ENCODE data around the gene EP400. TPM values are rescaled to one million over a fixed set of nuclear protein-coding genes. Genes with fewer than 3 reads are reported as not detected.
"Not testable (repeated sequence)": the region's sequence is repeated elsewhere in the genome, so short reads cannot be mapped to it uniquely, and the experiment has no call there.

EP400 gene
- total RNA-seq, 1 experiment from 2014 or later: 9.7 TPM

GRCh38 chr12:132084621-132085290 lies 135.0 kb downstream of the EP400 start:
- H3K4me1 ChIP-seq (replicated peaks): peaks cover 9% of the 10 kb centered on the region
- H3K9me3 ChIP-seq (replicated peaks): no peaks in the 10 kb centered on the region
- no peaks in the 10 kb centered on the region for H3K27me3 ChIP-seq (replicated peaks)
- peaks cover 5% of the 10 kb centered on the region for H3K36me3 ChIP-seq
- H3K27ac ChIP-seq: peak overlapping the region; percentile 82; the same call in 1 of the 2 replicates
- DNase-seq (ENCODE audit: low read depth in 1 of 2, low spot score in 2 of 2): peak in 1 of 2 experiments; percentile 21
- H3K4me3 ChIP-seq: peak overlapping the region; percentile 100

DNA sequence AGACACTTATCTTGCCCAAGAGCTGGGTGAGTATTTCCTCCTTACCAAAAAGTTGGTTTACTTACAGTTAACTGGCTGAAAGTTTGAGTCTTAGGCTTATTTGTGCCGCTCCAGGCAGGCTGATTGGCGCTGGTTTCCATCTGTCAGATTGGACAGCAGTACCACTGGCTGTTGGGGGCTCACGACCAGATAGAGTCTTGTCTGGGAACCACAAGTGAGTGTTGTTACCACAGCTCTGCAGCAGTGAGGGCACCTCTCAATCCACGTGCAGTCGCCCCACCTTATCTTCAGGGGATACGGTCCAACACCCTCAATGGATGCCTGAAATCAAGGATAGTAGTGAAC lies 135.5 kb downstream of the EP400 start:
- Histone ChIP-seq H3K27ac (no peak overlapping the region), H3K4me3 (peak overlapping the region; percentile 100), H3K4me1 (replicated peaks) (peaks cover 9% of the 10 kb centered on the region), H3K27me3 (replicated peaks) (no peaks in the 10 kb centered on the region), H3K36me3 (peaks cover 5% of the 10 kb centered on the region), H3K9me3 (replicated peaks) (no peaks in the 10 kb centered on the region; the same call in 1 of the 2 replicates)
- DNase-seq (ENCODE audit: low read depth in 1 of 2, low spot score in 2 of 2): no peak

- peaks cover 4% of the 10 kb centered on the region; the same call in 1 of the 2 replicates for H3K4me1 ChIP-seq (replicated peaks)
- H3K9me3 ChIP-seq (replicated peaks): no peaks in the 10 kb centered on the region; the same call in 1 of the 2 replicates
- no peaks in the 10 kb centered on the region for H3K27me3 ChIP-seq (replicated peaks)
- no peak overlapping the region for H3K27ac ChIP-seq
- no peak for DNase-seq (ENCODE audit: low read depth in 1 of 2, low spot score in 2 of 2)
- peaks cover 8% of the 10 kb centered on the region; the same call in 1 of the 2 replicates for H3K36me3 ChIP-seq
- H3K4me3 ChIP-seq: no peak overlapping the region
Measured at GRCh38 chr12:132089407-132089910, 139.7 kb downstream of the EP400 start.

DNA sequence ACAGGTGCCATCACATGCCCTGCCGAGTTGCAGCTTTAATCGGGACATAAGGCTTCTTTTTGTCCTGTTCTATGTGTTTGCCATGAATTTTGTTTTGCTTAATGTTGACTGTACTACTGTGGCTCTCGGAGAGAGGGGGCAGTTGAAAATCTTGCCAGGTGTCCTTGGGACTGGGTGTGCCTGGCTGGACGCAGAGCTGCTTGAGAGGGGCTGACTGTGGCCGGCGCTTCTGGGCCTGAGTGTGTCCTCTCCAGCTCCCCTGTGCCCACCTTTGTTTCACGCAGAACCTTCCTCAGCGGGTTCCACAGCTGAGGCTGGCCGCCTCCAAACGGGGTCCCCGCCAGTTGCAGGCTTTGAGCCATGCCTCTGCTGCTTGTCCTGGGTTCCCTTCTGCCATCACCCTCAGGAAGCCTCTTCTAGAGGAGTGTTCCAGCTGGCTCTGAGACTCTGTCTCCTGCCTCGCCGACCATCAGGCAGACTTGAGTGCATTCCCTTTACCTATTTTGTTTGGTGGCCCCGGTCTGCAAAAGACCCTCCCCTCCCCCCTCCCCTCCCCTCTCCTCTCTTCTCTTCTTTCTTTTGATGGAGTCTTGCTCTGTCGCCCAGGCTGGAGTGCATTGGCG lies 144.6 kb downstream of the EP400 start:
- DNase-seq (ENCODE audit: low read depth in 1 of 2, low spot score in 2 of 2): no peak
- H3K36me3 ChIP-seq: 0 out of 2 replicates have a peak, but pooled peaks cover 8% of the 10 kb centered on the region
- no peak overlapping the region for H3K27ac ChIP-seq

DNA sequence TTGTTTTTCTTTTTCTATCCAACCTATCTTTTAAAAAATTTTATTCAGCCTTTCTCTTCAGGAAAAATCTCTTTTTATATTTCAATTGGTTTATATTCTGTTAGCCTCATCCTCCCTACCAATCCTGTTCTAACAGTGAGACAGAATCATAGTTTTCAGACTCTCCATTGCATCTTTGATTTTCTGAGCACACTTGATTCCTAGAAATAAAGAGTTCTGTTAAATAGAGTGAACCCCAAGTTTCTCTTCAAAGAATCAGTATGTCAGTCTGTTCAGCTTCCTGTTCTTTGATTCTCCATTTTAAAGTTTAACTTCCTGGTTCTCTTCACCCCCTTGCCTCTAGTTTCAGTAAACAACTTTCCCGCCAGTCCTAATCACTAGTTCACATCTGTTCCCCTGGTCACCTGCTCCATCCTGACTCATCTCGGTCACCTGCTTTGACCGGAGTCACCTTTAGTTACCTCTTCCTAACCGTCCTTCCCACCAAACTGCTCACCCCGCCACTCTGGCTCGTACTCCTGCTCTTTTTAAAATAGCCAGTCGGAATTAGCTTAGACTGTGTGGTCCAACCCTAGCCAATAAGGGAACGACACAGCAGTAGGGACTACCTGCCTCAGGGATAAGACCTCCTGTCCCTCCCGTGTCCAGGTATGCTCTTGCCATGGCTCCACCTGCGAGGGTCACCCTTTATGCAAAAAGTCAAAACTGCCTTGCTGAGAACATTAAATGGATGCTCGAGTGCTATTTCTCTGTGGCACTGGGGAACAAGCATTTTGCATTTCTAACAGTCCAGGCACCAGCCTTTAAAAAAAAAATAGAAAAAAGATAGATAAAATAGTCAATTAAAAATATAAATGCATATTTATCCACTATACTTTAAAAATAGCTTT lies 146.0 kb downstream of the EP400 start:
- Histone ChIP-seq H3K36me3 (peaks cover 8% of the 10 kb centered on the region; the same call in 1 of the 2 replicates), H3K27ac (no peak overlapping the region), H3K9me3 (replicated peaks) (no peaks in the 10 kb centered on the region), H3K27me3 (replicated peaks) (no peaks in the 10 kb centered on the region), H3K4me3 (no peak overlapping the region), H3K4me1 (replicated peaks) (no peaks in the 10 kb centered on the region)
- DNase-seq (ENCODE audit: low read depth in 1 of 2, low spot score in 2 of 2): no peak

More for the DNA sequence above, 144.6 kb downstream of the EP400 start:
- no peaks in the 10 kb centered on the region for H3K4me1 ChIP-seq (replicated peaks)
- no peak overlapping the region for H3K4me3 ChIP-seq
- no peaks in the 10 kb centered on the region; the same call in 1 of the 2 replicates for H3K9me3 ChIP-seq (replicated peaks)
- no peaks in the 10 kb centered on the region for H3K27me3 ChIP-seq (replicated peaks)

DNA sequence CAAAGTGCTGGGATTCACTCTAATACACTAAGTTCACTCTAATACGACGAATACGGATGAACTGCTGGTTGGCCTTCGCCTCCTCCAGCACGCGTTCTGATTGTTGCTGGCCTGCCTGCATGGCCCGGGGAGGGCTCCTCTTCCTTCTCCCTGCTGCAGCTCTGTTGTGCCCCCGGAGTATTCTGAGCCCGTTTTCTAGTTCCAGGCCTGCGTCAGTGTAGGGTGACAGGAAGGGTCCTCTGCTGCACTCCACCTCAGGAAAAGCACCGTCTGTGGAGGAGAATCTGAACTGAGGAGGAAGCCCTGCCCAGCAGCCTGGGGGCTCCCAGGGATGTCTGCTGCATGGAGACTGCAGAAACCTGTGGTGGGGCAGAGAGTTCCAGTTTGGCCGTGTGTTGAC lies 150.0 kb downstream of the EP400 start:
- H3K4me1 ChIP-seq (replicated peaks): no peaks in the 10 kb centered on the region
- DNase-seq (ENCODE audit: low read depth in 1 of 2, low spot score in 2 of 2): no peak
- H3K27ac ChIP-seq: no peak overlapping the region
- no peaks in the 10 kb centered on the region for H3K27me3 ChIP-seq (replicated peaks)
- no peak overlapping the region for H3K4me3 ChIP-seq
- no peaks in the 10 kb centered on the region for H3K9me3 ChIP-seq (replicated peaks)
- peaks cover 2% of the 10 kb centered on the region; the same call in 1 of the 2 replicates for H3K36me3 ChIP-seq

DNA sequence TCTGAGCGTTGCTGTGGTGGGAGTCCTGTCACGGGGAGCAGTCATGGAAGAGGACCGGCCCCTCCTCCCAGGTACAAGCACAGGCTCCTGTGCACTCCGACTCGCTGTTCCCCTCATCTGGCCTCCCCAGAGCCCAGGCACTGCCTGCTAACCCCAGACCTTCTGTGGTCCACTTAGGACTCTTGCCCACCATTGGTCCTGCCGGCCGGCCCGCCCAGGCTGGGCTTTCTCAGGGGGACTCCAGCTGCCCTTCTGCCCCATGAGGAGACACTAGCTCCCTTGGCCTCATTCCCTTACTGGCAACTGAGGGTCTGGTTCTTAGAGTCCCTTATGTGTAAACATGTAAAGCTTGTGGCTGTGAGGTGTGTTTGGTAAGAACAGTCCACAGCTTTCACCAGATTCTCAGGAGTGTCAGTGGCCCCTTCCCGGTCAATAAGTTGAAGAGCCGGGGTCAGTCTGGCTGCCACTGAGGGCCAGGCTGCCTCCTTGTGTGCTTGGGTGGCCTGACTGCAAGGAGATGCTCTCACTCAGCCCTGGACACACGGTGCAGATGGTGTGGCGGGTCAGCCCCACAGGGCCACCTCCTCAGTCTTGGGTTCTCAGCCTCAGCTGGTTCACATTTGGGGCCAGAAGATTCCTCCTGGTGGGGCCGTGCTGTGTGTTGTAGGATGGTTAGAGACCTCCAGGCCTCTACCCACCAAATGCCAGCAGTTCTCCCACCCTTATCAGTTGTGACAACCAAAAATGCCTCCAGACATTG lies 150.7 kb downstream of the EP400 start:
- H3K9me3 ChIP-seq (replicated peaks): no peaks in the 10 kb centered on the region
- no peak for DNase-seq (ENCODE audit: low read depth in 1 of 2, low spot score in 2 of 2)
- H3K4me3 ChIP-seq: no peak overlapping the region
- peaks cover 2% of the 10 kb centered on the region; the same call in 1 of the 2 replicates for H3K36me3 ChIP-seq
- H3K4me1 ChIP-seq (replicated peaks): no peaks in the 10 kb centered on the region
- no peaks in the 10 kb centered on the region for H3K27me3 ChIP-seq (replicated peaks)
- no peak overlapping the region for H3K27ac ChIP-seq

GRCh38 chr12:132102297-132102696 lies 152.6 kb downstream of the EP400 start:
- H3K4me3 ChIP-seq: no peak overlapping the region
- peaks cover 2% of the 10 kb centered on the region; the same call in 1 of the 2 replicates for H3K36me3 ChIP-seq
- DNase-seq (ENCODE audit: low read depth in 1 of 2, low spot score in 2 of 2): no peak
- H3K27ac ChIP-seq: no peak overlapping the region
- H3K4me1 ChIP-seq (replicated peaks): no peaks in the 10 kb centered on the region
- H3K27me3 ChIP-seq (replicated peaks): no peaks in the 10 kb centered on the region
- H3K9me3 ChIP-seq (replicated peaks): no peaks in the 10 kb centered on the region

- H3K9me3 ChIP-seq (replicated peaks); H3K36me3 ChIP-seq; H3K27me3 ChIP-seq (replicated peaks); H3K27ac ChIP-seq; DNase-seq (ENCODE audit: low read depth in 1 of 2, low spot score in 2 of 2); H3K4me1 ChIP-seq (replicated peaks); H3K4me3 ChIP-seq: not testable (repeated sequence)
Measured at GRCh38 chr12:132103072-132103471, 153.3 kb downstream of the EP400 start.

DNA sequence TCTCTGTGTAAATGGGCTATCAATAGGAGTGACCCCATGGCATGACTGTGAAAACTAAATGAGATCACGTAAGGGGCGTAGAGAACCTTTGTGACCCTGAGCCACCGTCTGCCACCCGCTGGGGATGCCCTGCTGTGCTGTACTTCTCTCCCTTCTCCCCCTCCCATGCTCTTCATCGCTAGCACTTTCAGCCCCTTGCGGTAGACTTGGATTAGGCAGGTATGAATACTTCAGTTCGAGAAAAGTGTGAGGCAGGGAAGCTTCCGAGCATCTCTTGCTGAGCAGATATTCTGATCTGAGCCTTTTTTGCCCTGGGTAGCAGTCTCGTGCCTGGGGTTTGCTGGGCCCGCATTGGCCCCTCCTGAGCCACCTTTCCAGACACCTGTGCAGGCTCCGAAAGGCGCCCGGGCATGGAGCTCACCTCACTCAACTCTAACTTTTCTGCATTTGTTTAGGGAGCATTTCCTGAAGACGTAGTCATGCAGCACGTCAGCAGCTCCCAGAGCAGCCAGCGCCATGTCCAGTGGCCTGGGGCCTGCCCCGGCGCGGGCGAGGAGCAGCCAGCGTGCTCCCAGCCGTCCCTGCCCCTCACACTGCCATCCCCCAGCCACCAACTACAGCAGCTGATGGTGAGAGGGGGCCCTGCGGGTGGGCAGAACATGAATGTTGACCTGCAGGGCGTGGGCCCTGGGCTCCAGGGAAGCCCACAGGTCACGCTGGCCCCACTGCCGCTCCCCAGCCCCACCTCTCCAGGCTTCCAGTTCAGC lies 154.0 kb downstream of the EP400 start:
- Histone ChIP-seq H3K27ac (no peak overlapping the region), H3K9me3 (replicated peaks) (no peaks in the 10 kb centered on the region), H3K27me3 (replicated peaks) (no peaks in the 10 kb centered on the region), H3K4me1 (replicated peaks) (no peaks in the 10 kb centered on the region), H3K36me3 (peaks cover 2% of the 10 kb centered on the region; the same call in 1 of the 2 replicates), H3K4me3 (no peak overlapping the region)
- DNase-seq (ENCODE audit: low read depth in 1 of 2, low spot score in 2 of 2): no peak

- H3K9me3 ChIP-seq (replicated peaks): no peaks in the 10 kb centered on the region
- DNase-seq (ENCODE audit: low read depth in 1 of 2, low spot score in 2 of 2): no peak
Measured at GRCh38 chr12:132105467-132105866, 155.7 kb downstream of the EP400 start.

GRCh38 chr12:132106921-132107320 lies 157.2 kb downstream of the EP400 start:
- H3K27me3 ChIP-seq (replicated peaks): no peaks in the 10 kb centered on the region
- no peak overlapping the region for H3K27ac ChIP-seq
- H3K36me3 ChIP-seq: peaks cover 7% of the 10 kb centered on the region
- no peak overlapping the region for H3K4me3 ChIP-seq
- no peak for DNase-seq (ENCODE audit: low read depth in 1 of 2, low spot score in 2 of 2)
- H3K9me3 ChIP-seq (replicated peaks): no peaks in the 10 kb centered on the region
- no peaks in the 10 kb centered on the region for H3K4me1 ChIP-seq (replicated peaks)

More at GRCh38 chr12:132105467-132105866, 155.7 kb downstream of the EP400 start:
- no peak overlapping the region for H3K27ac ChIP-seq
- H3K27me3 ChIP-seq (replicated peaks): no peaks in the 10 kb centered on the region
- H3K4me1 ChIP-seq (replicated peaks): no peaks in the 10 kb centered on the region
- no peak overlapping the region for H3K4me3 ChIP-seq
- H3K36me3 ChIP-seq: peaks cover under 1% of the 10 kb centered on the region; the same call in 1 of the 2 replicates

Data from SJSA1 (cell line).